K562 (cell line): ENCODE results near the gene LETM1. TPM values are rescaled to one million over a fixed set of nuclear protein-coding genes. Genes with fewer than 3 reads are reported as not detected.

ENCODE experiments used
- ATAC-seq: fragments of 200-7000 bp; cut with Tn5 transposase; 3 replicates; pipeline ENCODE4 v1.9.1; 2020; ENCODE audit warnings: moderate library complexity
- BruUV-seq: library from RNA; stranded (reverse); fragments of 400-500 nt; replicated peaks from 2 replicates; lab custom pipeline; 2021; lab: Mats Ljungman, UMichigan
- CTCF ChIA-PET: fragments of 300-600 bp; formaldehyde crosslinking; extraction: SDS; loops from one replicate; lab custom pipeline; 2021; ENCODE audit warnings: low intra/inter-chr PET ratio; lab: Yijun Ruan, JAX
- POLR2A ChIA-PET: fragments of 300-600, 350-650 bp; sonication (Branson Sonifier 250); formaldehyde crosslinking; extraction: SDS; loops from one replicate; lab custom pipeline; 2021; ENCODE audit warnings: antibody characterized with exemption, inconsistent platforms; lab: Yijun Ruan, JAX
- DNase-seq, 4 experiments: peaks; one replicate each; pipeline versions ENCODE4 v3.0.0 to v3.0.0-alpha.2; 2011 to 2018; ENCODE audit warnings: low spot score in 3 of 4, mixed read lengths in 3 of 4; ENCODE audit errors: extremely low read depth in 1 of 4
- FAIRE-seq: peaks from 2 replicates; lab custom pipeline; 2011; peaks lifted over from hg19 to GRCh38; lab: Jason Lieb, UNC
- H2AFZ ChIP-seq: 2 replicates; pipeline ENCODE4 v1.6.0; 2011; ENCODE audit warnings: low read depth, low read length, control low read depth, inconsistent platforms
- H3K27ac ChIP-seq: fragments of 200-600 bp; 3 replicates; pipeline ENCODE4 v1.8.0; 2011; ENCODE audit warnings: low read depth, mild to moderate bottlenecking, control low read depth, inconsistent platforms, low read length, moderate library complexity, mixed read lengths; ENCODE audit errors: extremely low read depth
- H3K27me3 ChIP-seq, 2 experiments: fragments of 300-600 bp in 1 of 2; 2 replicates in 1 of 2; 3 replicates in 1 of 2; pipeline versions ENCODE4 v1.6.0 to v1.8.0; 2011; ENCODE audit warnings: inconsistent platforms in 2 of 2, low read length in 2 of 2, mild to moderate bottlenecking in 1 of 2, mixed read lengths in 1 of 2, moderate library complexity in 1 of 2; ENCODE audit not compliant: control insufficient read depth in 2 of 2, insufficient read depth in 2 of 2
- H3K36me3 ChIP-seq: fragments of 300-600 bp; 3 replicates; pipeline ENCODE4 v1.8.0; 2011; ENCODE audit warnings: mild to moderate bottlenecking, low read length, inconsistent platforms; ENCODE audit not compliant: control insufficient read depth, insufficient read depth
- H3K4me1 ChIP-seq, 2 experiments: fragments of 200-600 bp in 1 of 2; replicated peaks in 1 of 2; 2 replicates in 1 of 2; 3 replicates in 1 of 2; pipeline versions ENCODE4 v1.5.1 to v1.8.0; 2011; ENCODE audit warnings: inconsistent platforms in 2 of 2, low read length in 2 of 2, mild to moderate bottlenecking in 1 of 2, mixed read lengths in 1 of 2, moderate library complexity in 1 of 2; ENCODE audit not compliant: control insufficient read depth in 2 of 2, insufficient read depth in 2 of 2
- H3K4me2 ChIP-seq: 2 replicates; pipeline ENCODE4 v1.6.1; 2011; ENCODE audit warnings: low read length, control low read depth, inconsistent platforms, mixed read lengths; ENCODE audit not compliant: insufficient read depth
- H3K4me3 ChIP-seq: fragments of 200-600 bp; sonication (generic), shearing (Covaris generic); 2 replicates; pipeline ENCODE4 v1.5.1; 2016; ENCODE audit warnings: control low read depth, inconsistent platforms
- H3K79me2 ChIP-seq: fragments of 200-600 bp; 3 replicates; pipeline ENCODE4 v1.8.0; 2011; ENCODE audit warnings: low read length, inconsistent platforms; ENCODE audit not compliant: control insufficient read depth, insufficient read depth
- H3K9ac ChIP-seq, 2 experiments: 2 replicates each; pipeline versions ENCODE4 v1.6.0 to v1.6.1; 2011; ENCODE audit warnings: low read depth in 2 of 2, low read length in 2 of 2, control low read depth in 1 of 2, inconsistent platforms in 1 of 2, mild to moderate bottlenecking in 1 of 2, mixed read lengths in 1 of 2; ENCODE audit not compliant: insufficient read depth in 1 of 2
- H3K9me1 ChIP-seq: one replicate; pipeline ENCODE4 v1.6.0; 2011; ENCODE audit warnings: inconsistent platforms, mild to moderate bottlenecking, low read length, moderate library complexity; ENCODE audit not compliant: control insufficient read depth, insufficient read depth
- H3K9me3 ChIP-seq: replicated peaks from 2 replicates; pipeline ENCODE4 v1.5.1; 2011; ENCODE audit warnings: low read depth, low read length, inconsistent platforms; ENCODE audit not compliant: control insufficient read depth, insufficient read depth
- H4K20me1 ChIP-seq: replicated peaks from 2 replicates; pipeline ENCODE4 v1.6.1; 2011; ENCODE audit warnings: low read length, inconsistent platforms, mixed read lengths; ENCODE audit not compliant: control insufficient read depth, insufficient read depth
- CCNT2 ChIP-seq: IDR thresholded peaks from 2 replicates; pipeline ENCODE4 v1.6.1; 2011; ENCODE audit warnings: borderline replicate concordance, low read depth, mild to moderate bottlenecking, moderate library complexity, mixed read lengths, low read length; ENCODE audit not compliant: insufficient read length; ENCODE audit errors: extremely low read depth
- CHD1 ChIP-seq: fragments of 200-600 bp; sonication (generic); IDR thresholded peaks from one replicate; pipeline ENCODE4 v1.6.1; 2012; ENCODE audit warnings: mild to moderate bottlenecking, moderate library complexity, low read length, inconsistent platforms
- CREB1 ChIP-seq, 2 experiments: sonication (generic) in 1 of 2; formaldehyde crosslinking in 1 of 2; IDR thresholded peaks; 2 replicates each; pipeline versions ENCODE4 v1.6.1 to v1.8.0; 2012 to 2022; ENCODE audit warnings: inconsistent platforms in 1 of 2, mild to moderate bottlenecking in 1 of 2, missing genetic modification reagents in 1 of 2, moderate library complexity in 1 of 2
- CREM ChIP-seq: IDR thresholded peaks from 2 replicates; pipeline ENCODE4 v1.6.1; 2014; ENCODE audit warnings: antibody characterized with exemption, low read depth
- CTBP1 ChIP-seq: fragments of 450-650 bp; IDR thresholded peaks from 2 replicates; pipeline ENCODE4 v1.6.1; 2016; ENCODE audit warnings: borderline replicate concordance
- CXXC5 ChIP-seq: fragments of 250-450 bp; sonication (Bioruptor Pico); IDR thresholded peaks from 2 replicates; pipeline ENCODE4 v1.8.0; 2022; ENCODE audit warnings: inconsistent platforms, mild to moderate bottlenecking, moderate library complexity
- E2F4 ChIP-seq: sonication (generic); formaldehyde crosslinking; IDR thresholded peaks from 2 replicates; pipeline ENCODE4 v1.8.0; 2022; ENCODE audit warnings: mild to moderate bottlenecking, low read depth, missing genetic modification reagents
- HMGN3 ChIP-seq: IDR thresholded peaks from 2 replicates; pipeline ENCODE4 v1.6.1; 2011; ENCODE audit warnings: borderline replicate concordance, low read depth, mild to moderate bottlenecking, mixed read lengths, low read length; ENCODE audit not compliant: insufficient read length; ENCODE audit errors: extremely low read depth
- HOXB6 ChIP-seq: fragments of 250-450 bp; sonication (Bioruptor Pico); IDR thresholded peaks from 2 replicates; pipeline ENCODE4 v1.5.1; 2022; ENCODE audit warnings: mild to moderate bottlenecking, borderline replicate concordance
- MXI1 ChIP-seq: IDR thresholded peaks from 2 replicates; pipeline ENCODE4 v1.6.1; 2011; ENCODE audit warnings: low read depth, mild to moderate bottlenecking, improper control_type of control experiment, low read length
- NONO ChIP-seq, 2 experiments: fragments of 200-400 bp in 1 of 2; fragments of 450-650 bp in 1 of 2; formaldehyde crosslinking in 1 of 2; IDR thresholded peaks; 2 replicates each; pipeline ENCODE4 v1.6.1; 2017; ENCODE audit warnings: low read depth in 2 of 2, mild to moderate bottlenecking in 2 of 2, moderate library complexity in 2 of 2, low read length in 1 of 2
- RBBP5 ChIP-seq: fragments of 200-600 bp; sonication (generic); IDR thresholded peaks from 2 replicates; pipeline ENCODE4 v1.6.1; 2012; ENCODE audit warnings: borderline replicate concordance, mild to moderate bottlenecking, low read length, control low read depth, inconsistent platforms; ENCODE audit not compliant: insufficient read depth, poor library complexity, severe bottlenecking
- RBFOX2 ChIP-seq: fragments of 200-400 bp; formaldehyde crosslinking; IDR thresholded peaks from 2 replicates; pipeline ENCODE4 v1.6.1; 2017; ENCODE audit warnings: low read depth, mild to moderate bottlenecking, low read length, moderate library complexity
- RNF2 ChIP-seq: sonication (generic); IDR thresholded peaks from 2 replicates; pipeline ENCODE4 v1.6.1; 2016
- ZNF583 ChIP-seq: fragments of 250-450 bp; sonication (Bioruptor Pico); IDR thresholded peaks from 2 replicates; pipeline ENCODE4 v1.4.0; 2020
- WGBS: fragments of 100-300 bp; shearing (Covaris generic); methylation state at CpG from one replicate; pipeline ENCODE4 v1.1.6; 2016; ENCODE audit warnings: low coverage, mixed read lengths; ENCODE audit not compliant: insufficient coverage; ENCODE audit errors: missing lambda C conversion rate; 5-methylcytosine and 5-hydroxymethylcytosine counted together
- in situ Hi-C: fragments of 300-500 bp; cut with MboI; formaldehyde crosslinking; loops from 4 replicates; pipeline ENCODE4 v1.15.0; 2018; ENCODE audit warnings: inconsistent platforms, mixed read lengths
- intact Hi-C: fragments of 100-400 bp; cut with micrococcal nuclease; formaldehyde crosslinking; loops from 2 replicates; pipeline ENCODE4 v1.14.2; 2022
- polyA plus RNA-seq, 8 experiments: library from polyadenylated mRNA; depleted of rRNA in 4 of 8; stranded (reverse) in 5 of 8; unstranded in 3 of 8; fragments of >200 nt; fragmentation: Nextera tagmentation in 2 of 8; fragmentation: Illumina TruSeq in 1 of 8; extraction: Ambion mirVana in 2 of 8; extraction: Trizol in 1 of 8; gene quantifications; 2 replicates each; pipeline versions ENCODE4 v1.2.1 to v1.2.3, GENCODE V29; 2011 to 2014; ENCODE audit warnings: inconsistent platforms in 1 of 8, missing spikeins in 1 of 8
- total RNA-seq, 7 experiments: library from RNA; depleted of rRNA in 6 of 7; stranded (reverse); fragments of >200 nt in 6 of 7; fragmentation: Illumina TruSeq in 2 of 7; extraction: Trizol in 2 of 7; gene quantifications; 2 replicates each; pipeline versions ENCODE4 v1.2.1 to v1.2.3, GENCODE V29; 2011 to 2021; ENCODE audit warnings: low replicate concordance in 1 of 7
- TF ChIP-seq, protein P1 (sequence below): IDR thresholded peaks from 2 replicates; pipeline ENCODE4 v1.6.1; 2014; ENCODE audit warnings: antibody characterized with exemption
- TF ChIP-seq, protein P2 (sequence below), 2 experiments: IDR thresholded peaks; 2 replicates each; pipeline ENCODE4 v1.6.1; 2012; ENCODE audit warnings: improper control_type of control experiment in 2 of 2, low read depth in 2 of 2, low read length in 2 of 2, borderline replicate concordance in 1 of 2

The LETM1 gene
- total and polyA plus RNA-seq, 9 of the 15 experiments (the other 6 are each of a cell fraction or from before 2014, with no cell fraction given) = 3.9 to 109 (median 35.0) TPM

GRCh38 chr4:1794809-1795298 lies 61.1 kb downstream of the LETM1 start:
- FAIRE-seq = no peak
- H3K4me2 ChIP-seq = peak overlapping the region; percentile 78
- ATAC-seq = peak; percentile 37
- no peaks in the 10 kb centered on the region for H3K27me3 ChIP-seq
- H3K4me1 ChIP-seq = peaks cover 3 to 70% of the 10 kb centered on the region in 2 experiments; a peak in 3 of 5 replicates
- H2AFZ ChIP-seq = no peak overlapping the region
- peaks cover 48% of the 10 kb centered on the region for H3K79me2 ChIP-seq
- H3K9me1 ChIP-seq = peaks cover 7% of the 10 kb centered on the region
- in situ Hi-C loops = no loop called here
- BruUV-seq = no TSS peak
- peak in 1 of 4 experiments; percentile 21 for DNase-seq
- peaks cover 20% of the 10 kb centered on the region for H4K20me1 ChIP-seq
- H3K4me3 ChIP-seq = peak overlapping the region; percentile 67
- H3K27ac ChIP-seq = peak overlapping the region; percentile 78
- peak overlapping the region; percentile 73 to 91; a peak in 3 of 4 replicates for H3K9ac ChIP-seq
- intact Hi-C loops = no loop called here
- ChIA-PET CTCF (no interaction called here), POLR2A (interaction anchor here (0.6 to 3.4 kb wide), 7 partner anchors 9 to 74 kb away, joined by 3 to 17 read pairs (median 6); partner anchors contain the start of genes TACC3 and TMEM129)
- no peaks in the 10 kb centered on the region for H3K9me3 ChIP-seq
- WGBS = under 1% methylated on average over 24 of the region's 68 CpGs
- H3K36me3 ChIP-seq = peaks cover 30% of the 10 kb centered on the region; the same call in 2 of the 3 replicates
- TF ChIP-seq, protein P1, sequence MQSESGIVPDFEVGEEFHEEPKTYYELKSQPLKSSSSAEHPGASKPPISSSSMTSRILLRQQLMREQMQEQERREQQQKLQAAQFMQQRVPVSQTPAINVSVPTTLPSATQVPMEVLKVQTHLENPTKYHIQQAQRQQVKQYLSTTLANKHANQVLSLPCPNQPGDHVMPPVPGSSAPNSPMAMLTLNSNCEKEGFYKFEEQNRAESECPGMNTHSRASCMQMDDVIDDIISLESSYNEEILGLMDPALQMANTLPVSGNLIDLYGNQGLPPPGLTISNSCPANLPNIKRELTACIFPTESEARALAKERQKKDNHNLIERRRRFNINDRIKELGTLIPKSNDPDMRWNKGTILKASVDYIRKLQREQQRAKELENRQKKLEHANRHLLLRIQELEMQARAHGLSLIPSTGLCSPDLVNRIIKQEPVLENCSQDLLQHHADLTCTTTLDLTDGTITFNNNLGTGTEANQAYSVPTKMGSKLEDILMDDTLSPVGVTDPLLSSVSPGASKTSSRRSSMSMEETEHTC = no peak
- TF ChIP-seq ZNF583 (CRISPR knock-in tag) (no peak), RNF2 (no peak), MXI1 (peak; percentile 40; the same call in 1 of the 2 replicates), NONO (IDR thresholded peaks at IDR 0.05; ENCODE audit: low read depth in 2 of 2, low read length in 1 of 2) (peak in 1 of 2 experiments; percentile 19; a peak in 1 of 4 replicates), RBBP5 (peak; percentile 31), CXXC5 (peak; percentile 63), RBFOX2 (peak; percentile 2; the same call in 1 of the 2 replicates), CCNT2 (peak; percentile 21), HOXB6 (CRISPR knock-in tag) (no peak), CREB1 (IDR thresholded peaks at IDR 0.05) (peak; percentile 80), CREB1 (CRISPR knock-in tag; IDR thresholded peaks at IDR 0.05) (no peak), CTBP1 (peak; percentile 26; the same call in 1 of the 2 replicates), CHD1 (peak; percentile 51), CREM (peak; percentile 76), E2F4 (CRISPR knock-in tag) (no peak), HMGN3 (peak; percentile 37)
- TF ChIP-seq, protein P2, sequence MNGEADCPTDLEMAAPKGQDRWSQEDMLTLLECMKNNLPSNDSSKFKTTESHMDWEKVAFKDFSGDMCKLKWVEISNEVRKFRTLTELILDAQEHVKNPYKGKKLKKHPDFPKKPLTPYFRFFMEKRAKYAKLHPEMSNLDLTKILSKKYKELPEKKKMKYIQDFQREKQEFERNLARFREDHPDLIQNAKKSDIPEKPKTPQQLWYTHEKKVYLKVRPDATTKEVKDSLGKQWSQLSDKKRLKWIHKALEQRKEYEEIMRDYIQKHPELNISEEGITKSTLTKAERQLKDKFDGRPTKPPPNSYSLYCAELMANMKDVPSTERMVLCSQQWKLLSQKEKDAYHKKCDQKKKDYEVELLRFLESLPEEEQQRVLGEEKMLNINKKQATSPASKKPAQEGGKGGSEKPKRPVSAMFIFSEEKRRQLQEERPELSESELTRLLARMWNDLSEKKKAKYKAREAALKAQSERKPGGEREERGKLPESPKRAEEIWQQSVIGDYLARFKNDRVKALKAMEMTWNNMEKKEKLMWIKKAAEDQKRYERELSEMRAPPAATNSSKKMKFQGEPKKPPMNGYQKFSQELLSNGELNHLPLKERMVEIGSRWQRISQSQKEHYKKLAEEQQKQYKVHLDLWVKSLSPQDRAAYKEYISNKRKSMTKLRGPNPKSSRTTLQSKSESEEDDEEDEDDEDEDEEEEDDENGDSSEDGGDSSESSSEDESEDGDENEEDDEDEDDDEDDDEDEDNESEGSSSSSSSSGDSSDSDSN (IDR thresholded peaks at IDR 0.05; ENCODE audit: borderline replicate concordance in 1 of 2, low read depth in 2 of 2, low read length in 2 of 2) = peak in 1 of 2 experiments; percentile 63; a peak in 1 of 4 replicates
